ENCODE data around the gene ESD.

GRCh38 chr13:46801858-46802257, 4.9 kb upstream of the ESD start:
- TF ChIP-seq CTCF (IDR thresholded peaks at IDR 0.05), result no peak
- no peak for TF ChIP-seq POLR2A (IDR thresholded peaks at IDR 0.05)
